HCT116 (cell line): ENCODE measurements around the gene ASS1. TPM values are rescaled to one million over a fixed set of nuclear protein-coding genes. Genes with fewer than 3 reads are reported as not detected.

Source experiments
- ATAC-seq: fragments of 200-7000 bp; cut with Tn5 transposase; 2 replicates; pipeline ENCODE4 v1.9.1; 2020; ENCODE audit warnings: mild to moderate bottlenecking, moderate library complexity
- BruUV-seq: library from RNA; stranded (reverse); fragments of 400-500 nt; replicated peaks from 2 replicates; lab custom pipeline; 2021; lab: Mats Ljungman, UMichigan
- CTCF ChIA-PET: fragments of 300-600 bp; sonication (Branson Sonifier 250); formaldehyde crosslinking; loops from one replicate; lab custom pipeline; 2021; ENCODE audit warnings: antibody characterized with exemption; lab: Charles Lee
- POLR2A ChIA-PET: fragments of 300-600, 350-600 bp; sonication (Branson Sonifier 250); formaldehyde crosslinking; loops from one replicate; lab custom pipeline; 2021; ENCODE audit warnings: antibody characterized with exemption; lab: Charles Lee
- RAD21 ChIA-PET, 2 experiments: fragments of 300-600 bp; sonication (Branson Sonifier 250); formaldehyde crosslinking; loops; one replicate each; lab custom pipeline; 2023; ENCODE audit warnings: low total read pairs in 2 of 2; ENCODE audit not compliant: uncharacterized antibody in 2 of 2, unreplicated experiment in 2 of 2, low non-redundant PET in 1 of 2; lab: Charles Lee
- DNase-seq: peaks from one replicate; pipeline ENCODE4 v3.0.0-alpha.2; 2010; ENCODE audit warnings: low read depth, low spot score
- H2AFZ ChIP-seq: fragments of 200-600 bp; shearing (Covaris generic), sonication (generic); 2 replicates; pipeline ENCODE4 v1.6.1; 2017; ENCODE audit warnings: low read depth, mixed run types, mixed read lengths, antibody characterized with exemption, low read length; ENCODE audit not compliant: poor library complexity, severe bottlenecking
- H3K27ac ChIP-seq: 2 replicates; pipeline ENCODE4 v1.5.1; 2012; ENCODE audit warnings: low read depth, low read length
- H3K27me3 ChIP-seq: fragments of 200-600 bp; sonication (generic); 2 replicates; pipeline ENCODE4 v1.6.1; 2016; ENCODE audit warnings: mixed run types, low read length, mixed read lengths; ENCODE audit not compliant: insufficient read depth
- H3K36me3 ChIP-seq, 2 experiments: fragments of 200-500 bp in 1 of 2; fragments of 200-600 bp in 1 of 2; sonication (Bioruptor generic) in 1 of 2; sonication (generic) in 1 of 2; 2 replicates each; pipeline versions ENCODE4 v1.5.1 to v1.6.1; 2014 to 2016; ENCODE audit warnings: low read length in 2 of 2, inconsistent platforms in 1 of 2, mixed read lengths in 1 of 2, mixed run types in 1 of 2; ENCODE audit not compliant: insufficient read depth in 2 of 2, control insufficient read depth in 1 of 2
- H3K4me1 ChIP-seq, 2 experiments: fragments of 200-600 bp in 1 of 2; sonication (generic) in 1 of 2; 2 replicates each; pipeline versions ENCODE4 v1.5.1 to v1.6.1; 2012 to 2017; ENCODE audit warnings: low read length in 2 of 2, inconsistent platforms in 1 of 2, mild to moderate bottlenecking in 1 of 2, mixed read lengths in 1 of 2, mixed run types in 1 of 2, moderate library complexity in 1 of 2; ENCODE audit not compliant: insufficient read depth in 2 of 2, control insufficient read depth in 1 of 2
- H3K4me2 ChIP-seq: fragments of 200-600 bp; sonication (generic); 2 replicates; pipeline ENCODE4 v1.6.1; 2017; ENCODE audit warnings: mixed run types, low read length, mixed read lengths
- H3K4me3 ChIP-seq, 2 experiments: fragments of 200-600 bp in 1 of 2; sonication (generic) in 1 of 2; replicated peaks in 1 of 2; 2 replicates each; pipeline ENCODE4 v1.5.1; 2011 to 2016; ENCODE audit warnings: low read length in 2 of 2, control low read depth in 1 of 2, low read depth in 1 of 2, mild to moderate bottlenecking in 1 of 2, mixed read lengths in 1 of 2, mixed run types in 1 of 2
- H3K79me2 ChIP-seq: fragments of 200-600 bp; sonication (generic); 2 replicates; pipeline ENCODE4 v1.6.1; 2017; ENCODE audit warnings: mild to moderate bottlenecking, mixed run types, low read length, moderate library complexity, mixed read lengths; ENCODE audit not compliant: insufficient read depth
- H3K9ac ChIP-seq: fragments of 200-600 bp; sonication (generic); 2 replicates; pipeline ENCODE4 v1.6.1; 2016; ENCODE audit warnings: low read length, mixed read lengths
- H3K9me2 ChIP-seq: fragments of 200-600 bp; sonication (generic), shearing (Covaris generic); 2 replicates; pipeline ENCODE4 v1.6.1; 2017; ENCODE audit warnings: mixed run types, mild to moderate bottlenecking, moderate library complexity; ENCODE audit not compliant: insufficient read depth
- H3K9me3 ChIP-seq, 2 experiments: fragments of 200-500 bp in 1 of 2; fragments of 200-600 bp in 1 of 2; sonication (Bioruptor generic) in 1 of 2; sonication (generic) in 1 of 2; 2 replicates each; pipeline ENCODE4 v1.6.1; 2014 to 2017; ENCODE audit warnings: low read length in 2 of 2, mixed read lengths in 2 of 2, inconsistent platforms in 1 of 2, low read depth in 1 of 2, mild to moderate bottlenecking in 1 of 2, mixed run types in 1 of 2, moderate library complexity in 1 of 2; ENCODE audit not compliant: control insufficient read depth in 1 of 2, insufficient read depth in 1 of 2
- H4K20me1 ChIP-seq: fragments of 200-600 bp; sonication (generic), shearing (Covaris generic); 2 replicates; pipeline ENCODE4 v1.6.1; 2017; ENCODE audit warnings: mixed run types, mild to moderate bottlenecking, moderate library complexity; ENCODE audit not compliant: insufficient read depth
- ELF1 ChIP-seq: IDR thresholded peaks from 2 replicates; pipeline ENCODE4 v1.6.1; 2012; ENCODE audit warnings: low read depth, borderline replicate concordance
- EZH2phosphoT487 ChIP-seq: fragments of 200-600 bp; IDR thresholded peaks from 2 replicates; pipeline ENCODE4 v1.6.1; 2018; ENCODE audit warnings: antibody characterized with exemption, borderline replicate concordance
- FOSL1 ChIP-seq: IDR thresholded peaks from 2 replicates; pipeline ENCODE4 v1.6.1; 2012; ENCODE audit warnings: low read depth
- JUND ChIP-seq: IDR thresholded peaks from 2 replicates; pipeline ENCODE4 v1.6.1; 2012
- POLR2AphosphoS5 ChIP-seq: IDR thresholded peaks from 2 replicates; pipeline ENCODE4 v1.6.1; 2011; ENCODE audit warnings: mild to moderate bottlenecking, low read depth, low read length, moderate library complexity
- SIN3A ChIP-seq: IDR thresholded peaks from 2 replicates; pipeline ENCODE4 v1.6.1; 2012; ENCODE audit warnings: low read depth
- SP1 ChIP-seq: IDR thresholded peaks from 2 replicates; pipeline ENCODE4 v1.6.1; 2012; ENCODE audit warnings: low read depth
- YY1 ChIP-seq: IDR thresholded peaks from 2 replicates; pipeline ENCODE4 v1.6.1; 2011; ENCODE audit warnings: low read length, low read depth, moderate library complexity, mild to moderate bottlenecking; ENCODE audit not compliant: insufficient replicate concordance; ENCODE audit errors: extremely low read depth
- intact Hi-C: fragments of 100-400 bp; cut with micrococcal nuclease; formaldehyde crosslinking; loops from 2 replicates; pipeline ENCODE4 v1.10.0; 2022
- total RNA-seq: library from RNA; stranded (reverse); gene quantifications from one replicate; pipeline ENCODE4 v1.2.1, GENCODE V29; 2021; ENCODE audit not compliant: unreplicated experiment
- TF ChIP-seq, protein P1 (sequence below): IDR thresholded peaks from 2 replicates; pipeline ENCODE4 v1.6.1; 2012; ENCODE audit warnings: low read depth

The ASS1 gene
- total RNA-seq, 1 experiment from 2014 or later, result 92.6 TPM

DNA sequence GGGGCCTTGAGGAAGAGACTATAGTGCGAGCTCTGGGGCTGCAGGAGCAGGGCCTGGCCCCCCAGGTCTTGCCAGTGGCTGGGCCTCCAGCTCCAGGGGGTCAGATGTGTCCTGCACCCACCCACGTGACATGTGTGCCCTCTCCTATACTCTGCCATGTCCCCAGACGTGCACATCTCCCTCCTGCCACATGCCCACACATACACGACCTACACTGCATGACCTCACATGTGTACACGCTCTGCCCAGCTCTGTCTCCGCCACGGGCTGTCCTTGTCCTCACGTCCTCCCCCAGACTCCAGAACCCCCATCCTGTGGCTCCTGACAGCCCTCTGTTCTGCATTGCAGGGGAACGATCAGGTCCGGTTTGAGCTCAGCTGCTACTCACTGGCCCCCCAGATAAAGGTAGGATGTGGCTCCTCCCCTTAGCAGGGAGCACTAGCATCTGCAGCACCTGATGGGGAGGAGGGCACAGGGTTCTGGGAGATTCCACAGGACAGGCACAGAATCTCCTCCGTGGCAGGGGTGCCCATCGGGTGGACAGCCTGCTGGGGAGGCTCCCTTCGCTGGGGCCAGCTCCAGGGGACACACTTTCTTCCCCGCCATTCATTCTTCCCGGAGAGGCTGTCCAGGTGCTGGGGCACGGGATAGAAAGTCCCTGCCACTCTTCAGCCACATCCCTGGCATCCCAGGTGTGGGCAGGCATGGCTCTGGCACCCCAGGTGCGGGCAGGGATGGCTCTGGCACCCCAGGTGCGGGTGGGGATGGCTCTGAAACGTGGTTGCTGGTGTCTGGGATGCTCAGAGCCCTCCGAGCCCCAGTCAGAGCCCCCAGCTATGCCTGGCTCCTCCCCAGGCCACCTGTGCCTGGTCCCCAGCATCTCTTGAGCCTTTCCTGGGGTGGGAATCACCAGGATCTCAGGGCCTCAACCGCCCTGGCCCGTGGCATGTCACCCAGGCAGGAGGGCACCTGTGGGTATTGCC lies 19.3 kb downstream of the ASS1 start:
- intact Hi-C loops, result loop anchor here (5.0 kb wide), 1 partner anchor 403 kb away; no protein-coding TSS in a partner anchor
- CTCF ChIA-PET, result interaction anchor here (1.8 to 2.6 kb wide), 3 partner anchors 218 to 220 kb away, joined by 12 to 16 read pairs (median 14); no protein-coding TSS in a partner anchor
- RAD21 ChIA-PET, result interaction anchor here (0.7 to 1.4 kb wide), 2 partner anchors 218 to 582 kb away, joined by 3 to 6 read pairs; no protein-coding TSS in a partner anchor
- Histone ChIP-seq H3K4me3 (no peak overlapping the region), H3K27me3 (no peaks in the 10 kb centered on the region), H2AFZ (no peak overlapping the region), H3K4me2 (no peak overlapping the region), H3K79me2 (no peaks in the 10 kb centered on the region), H3K9me2 (no peaks in the 10 kb centered on the region), H3K27ac (no peak overlapping the region), H3K36me3 (no peaks in the 10 kb centered on the region), H3K9me3 (no peaks in the 10 kb centered on the region), H3K9ac (no peak overlapping the region), H3K4me1 (no peaks in the 10 kb centered on the region), H4K20me1 (no peaks in the 10 kb centered on the region)
- TF ChIP-seq, protein P1, sequence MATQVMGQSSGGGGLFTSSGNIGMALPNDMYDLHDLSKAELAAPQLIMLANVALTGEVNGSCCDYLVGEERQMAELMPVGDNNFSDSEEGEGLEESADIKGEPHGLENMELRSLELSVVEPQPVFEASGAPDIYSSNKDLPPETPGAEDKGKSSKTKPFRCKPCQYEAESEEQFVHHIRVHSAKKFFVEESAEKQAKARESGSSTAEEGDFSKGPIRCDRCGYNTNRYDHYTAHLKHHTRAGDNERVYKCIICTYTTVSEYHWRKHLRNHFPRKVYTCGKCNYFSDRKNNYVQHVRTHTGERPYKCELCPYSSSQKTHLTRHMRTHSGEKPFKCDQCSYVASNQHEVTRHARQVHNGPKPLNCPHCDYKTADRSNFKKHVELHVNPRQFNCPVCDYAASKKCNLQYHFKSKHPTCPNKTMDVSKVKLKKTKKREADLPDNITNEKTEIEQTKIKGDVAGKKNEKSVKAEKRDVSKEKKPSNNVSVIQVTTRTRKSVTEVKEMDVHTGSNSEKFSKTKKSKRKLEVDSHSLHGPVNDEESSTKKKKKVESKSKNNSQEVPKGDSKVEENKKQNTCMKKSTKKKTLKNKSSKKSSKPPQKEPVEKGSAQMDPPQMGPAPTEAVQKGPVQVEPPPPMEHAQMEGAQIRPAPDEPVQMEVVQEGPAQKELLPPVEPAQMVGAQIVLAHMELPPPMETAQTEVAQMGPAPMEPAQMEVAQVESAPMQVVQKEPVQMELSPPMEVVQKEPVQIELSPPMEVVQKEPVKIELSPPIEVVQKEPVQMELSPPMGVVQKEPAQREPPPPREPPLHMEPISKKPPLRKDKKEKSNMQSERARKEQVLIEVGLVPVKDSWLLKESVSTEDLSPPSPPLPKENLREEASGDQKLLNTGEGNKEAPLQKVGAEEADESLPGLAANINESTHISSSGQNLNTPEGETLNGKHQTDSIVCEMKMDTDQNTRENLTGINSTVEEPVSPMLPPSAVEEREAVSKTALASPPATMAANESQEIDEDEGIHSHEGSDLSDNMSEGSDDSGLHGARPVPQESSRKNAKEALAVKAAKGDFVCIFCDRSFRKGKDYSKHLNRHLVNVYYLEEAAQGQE, result no peak
- TF ChIP-seq JUND (no peak), FOSL1 (no peak), SP1 (no peak), EZH2phosphoT487 (no peak), YY1 (no peak), POLR2AphosphoS5 (no peak), ELF1 (no peak), SIN3A (no peak)
- POLR2A ChIA-PET, result interaction anchor here (1.0 kb wide), 1 partner anchor 218 kb away, joined by 4 read pairs; no protein-coding TSS in a partner anchor
- DNase-seq (no peak), ATAC-seq (no peak)
- BruUV-seq, result no TSS peak
